Nephron (organoid): ENCODE results near the gene ZDHHC11.
A peak's percentile ranks its signal among the peaks of the same experiment; 100 is the strongest.

Experiments
- H3K27ac Mint-ChIP-seq, 3 experiments: 2 replicates each; pipeline ENCODE4 v1.8.0; 2020; ENCODE audit warnings: mixed read lengths in 3 of 3, mild to moderate bottlenecking in 2 of 3, moderate library complexity in 1 of 3
- H3K27me3 Mint-ChIP-seq: 2 replicates; pipeline ENCODE4 v1.8.0; 2021; ENCODE audit warnings: low read depth, mild to moderate bottlenecking, moderate library complexity, mixed read lengths
- H3K36me3 Mint-ChIP-seq: 2 replicates; pipeline ENCODE4 v1.8.0; 2020; ENCODE audit warnings: low read depth, mixed read lengths
- H3K4me1 Mint-ChIP-seq: 2 replicates; pipeline ENCODE4 v1.8.0; 2020; ENCODE audit warnings: mixed read lengths
- H3K4me3 Mint-ChIP-seq, 3 experiments: 2 replicates each; pipeline ENCODE4 v1.8.0; 2020; ENCODE audit warnings: mild to moderate bottlenecking in 3 of 3, mixed read lengths in 3 of 3, moderate library complexity in 2 of 3
- H3K9me3 Mint-ChIP-seq: 2 replicates; pipeline ENCODE4 v1.8.0; 2020; ENCODE audit warnings: mixed read lengths
- TF ChIP-seq, protein P1 (sequence below), 3 experiments: fragments of 200-600 bp; sonication (generic); IDR thresholded peaks; one replicate each; pipeline ENCODE4 v1.5.0; 2021; ENCODE audit warnings: antibody characterized with exemption in 3 of 3; ENCODE audit not compliant: unreplicated experiment in 3 of 3

The ZDHHC11 gene, protein sequence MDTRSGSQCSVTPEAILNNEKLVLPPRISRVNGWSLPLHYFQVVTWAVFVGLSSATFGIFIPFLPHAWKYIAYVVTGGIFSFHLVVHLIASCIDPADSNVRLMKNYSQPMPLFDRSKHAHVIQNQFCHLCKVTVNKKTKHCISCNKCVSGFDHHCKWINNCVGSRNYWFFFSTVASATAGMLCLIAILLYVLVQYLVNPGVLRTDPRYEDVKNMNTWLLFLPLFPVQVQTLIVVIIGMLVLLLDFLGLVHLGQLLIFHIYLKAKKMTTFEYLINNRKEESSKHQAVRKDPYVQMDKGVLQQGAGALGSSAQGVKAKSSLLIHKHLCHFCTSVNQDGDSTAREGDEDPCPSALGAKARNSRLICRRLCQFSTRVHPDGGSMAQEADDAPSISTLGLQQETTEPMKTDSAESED

DNA sequence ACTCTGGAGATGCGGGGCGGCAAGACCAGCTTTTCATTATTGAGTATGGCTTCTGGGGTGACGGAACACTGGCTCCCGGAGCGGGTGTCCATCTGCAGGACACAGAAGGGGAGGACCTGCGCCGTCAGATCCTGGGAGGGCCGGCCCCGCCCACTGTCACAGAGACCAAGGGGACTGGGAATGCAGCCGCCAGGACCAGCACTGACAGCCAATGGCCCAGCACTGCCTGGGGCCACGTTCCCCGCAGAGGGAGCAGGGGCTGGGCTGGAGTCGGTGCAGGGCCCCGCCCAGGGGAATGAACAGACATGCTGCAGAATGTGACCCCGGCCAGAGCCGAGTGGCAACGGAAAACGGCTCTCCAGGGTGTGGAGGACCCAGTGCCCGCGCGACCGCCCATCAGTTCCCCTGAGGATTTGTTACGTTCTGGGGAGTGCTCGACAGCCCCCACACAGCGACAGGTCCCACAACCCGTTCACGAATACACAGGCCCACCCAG lies at the start of gene ZDHHC11:
ZDHHC11 (minus strand) TSS at position 476 of the 496 bp plus-strand sequence; CDS start at position 92, 384 bp downstream.
- H3K4me3 Mint-ChIP-seq, result no peak within 1 kb of the TSS
- TF ChIP-seq, protein P1, sequence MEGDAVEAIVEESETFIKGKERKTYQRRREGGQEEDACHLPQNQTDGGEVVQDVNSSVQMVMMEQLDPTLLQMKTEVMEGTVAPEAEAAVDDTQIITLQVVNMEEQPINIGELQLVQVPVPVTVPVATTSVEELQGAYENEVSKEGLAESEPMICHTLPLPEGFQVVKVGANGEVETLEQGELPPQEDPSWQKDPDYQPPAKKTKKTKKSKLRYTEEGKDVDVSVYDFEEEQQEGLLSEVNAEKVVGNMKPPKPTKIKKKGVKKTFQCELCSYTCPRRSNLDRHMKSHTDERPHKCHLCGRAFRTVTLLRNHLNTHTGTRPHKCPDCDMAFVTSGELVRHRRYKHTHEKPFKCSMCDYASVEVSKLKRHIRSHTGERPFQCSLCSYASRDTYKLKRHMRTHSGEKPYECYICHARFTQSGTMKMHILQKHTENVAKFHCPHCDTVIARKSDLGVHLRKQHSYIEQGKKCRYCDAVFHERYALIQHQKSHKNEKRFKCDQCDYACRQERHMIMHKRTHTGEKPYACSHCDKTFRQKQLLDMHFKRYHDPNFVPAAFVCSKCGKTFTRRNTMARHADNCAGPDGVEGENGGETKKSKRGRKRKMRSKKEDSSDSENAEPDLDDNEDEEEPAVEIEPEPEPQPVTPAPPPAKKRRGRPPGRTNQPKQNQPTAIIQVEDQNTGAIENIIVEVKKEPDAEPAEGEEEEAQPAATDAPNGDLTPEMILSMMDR (IDR thresholded peaks at IDR 0.05; ENCODE audit: unreplicated experiment in 3 of 3), result no peak
- H3K27me3 Mint-ChIP-seq, result peaks cover 23% of the 10 kb centered on the region

DNA sequence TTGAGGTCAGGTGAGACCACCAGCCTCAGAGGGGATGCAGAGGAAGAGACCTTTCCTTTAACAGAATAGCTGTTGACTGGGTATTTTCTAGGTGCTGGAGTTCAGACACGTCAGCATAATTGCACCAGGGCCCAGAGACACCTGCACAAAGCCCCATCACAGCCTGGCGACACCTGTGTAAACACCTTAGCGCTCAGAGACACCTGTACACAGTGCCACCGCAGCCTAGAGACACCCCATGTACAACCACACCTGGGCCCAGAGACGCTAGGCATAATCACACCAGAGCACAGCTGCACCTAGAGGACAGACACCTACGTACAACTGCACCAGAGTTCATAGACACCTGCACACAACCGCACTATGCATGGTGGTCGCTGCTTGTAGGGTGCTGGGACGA lies 42.9 kb upstream of the ZDHHC11 start:
- no peak overlapping the region for H3K27ac Mint-ChIP-seq
- H3K4me1 Mint-ChIP-seq, result peaks cover 11% of the 10 kb centered on the region
- TF ChIP-seq, protein P1 (IDR thresholded peaks at IDR 0.05; ENCODE audit: unreplicated experiment in 3 of 3), result no peak
- peaks cover 24% of the 10 kb centered on the region for H3K36me3 Mint-ChIP-seq
- H3K4me3 Mint-ChIP-seq, result peak overlapping the region; percentile 78 to 85 (median 81)
- no peaks in the 10 kb centered on the region for H3K27me3 Mint-ChIP-seq
- no peaks in the 10 kb centered on the region for H3K9me3 Mint-ChIP-seq

More for the DNA sequence above, at the start of gene ZDHHC11:
- no peaks in the 10 kb centered on the region for H3K36me3 Mint-ChIP-seq
- no peak within 1 kb of the TSS for H3K27ac Mint-ChIP-seq
- H3K4me1 Mint-ChIP-seq, result no peaks in the 10 kb centered on the region
- H3K9me3 Mint-ChIP-seq, result no peaks in the 10 kb centered on the region

DNA sequence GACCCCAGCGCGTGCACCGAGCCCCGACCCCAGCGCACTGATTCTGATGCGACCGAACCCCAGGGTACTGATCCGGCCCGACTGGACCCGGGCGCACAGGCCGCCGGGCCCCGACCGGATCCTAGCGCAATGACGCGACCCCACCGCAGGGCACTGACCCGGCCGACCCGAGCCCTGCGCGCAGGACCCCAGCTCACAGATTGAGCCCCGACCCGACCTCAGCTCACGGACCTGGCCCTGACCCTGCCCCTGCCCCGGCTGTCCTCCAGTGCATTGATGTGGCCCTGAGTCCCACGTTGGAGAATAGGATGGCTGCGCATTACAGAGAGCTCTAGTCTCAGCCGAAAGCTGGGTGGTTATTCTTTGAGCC lies 42.3 kb upstream of the ZDHHC11 start:
- Mint-ChIP-seq H3K27me3 (no peaks in the 10 kb centered on the region), H3K9me3 (no peaks in the 10 kb centered on the region), H3K27ac (no peak overlapping the region), H3K4me1 (peaks cover 11% of the 10 kb centered on the region), H3K36me3 (peaks cover 30% of the 10 kb centered on the region), H3K4me3 (peak overlapping the region; percentile 78 to 85 (median 81))
- TF ChIP-seq, protein P1 (IDR thresholded peaks at IDR 0.05; ENCODE audit: unreplicated experiment in 3 of 3), result no peak

DNA sequence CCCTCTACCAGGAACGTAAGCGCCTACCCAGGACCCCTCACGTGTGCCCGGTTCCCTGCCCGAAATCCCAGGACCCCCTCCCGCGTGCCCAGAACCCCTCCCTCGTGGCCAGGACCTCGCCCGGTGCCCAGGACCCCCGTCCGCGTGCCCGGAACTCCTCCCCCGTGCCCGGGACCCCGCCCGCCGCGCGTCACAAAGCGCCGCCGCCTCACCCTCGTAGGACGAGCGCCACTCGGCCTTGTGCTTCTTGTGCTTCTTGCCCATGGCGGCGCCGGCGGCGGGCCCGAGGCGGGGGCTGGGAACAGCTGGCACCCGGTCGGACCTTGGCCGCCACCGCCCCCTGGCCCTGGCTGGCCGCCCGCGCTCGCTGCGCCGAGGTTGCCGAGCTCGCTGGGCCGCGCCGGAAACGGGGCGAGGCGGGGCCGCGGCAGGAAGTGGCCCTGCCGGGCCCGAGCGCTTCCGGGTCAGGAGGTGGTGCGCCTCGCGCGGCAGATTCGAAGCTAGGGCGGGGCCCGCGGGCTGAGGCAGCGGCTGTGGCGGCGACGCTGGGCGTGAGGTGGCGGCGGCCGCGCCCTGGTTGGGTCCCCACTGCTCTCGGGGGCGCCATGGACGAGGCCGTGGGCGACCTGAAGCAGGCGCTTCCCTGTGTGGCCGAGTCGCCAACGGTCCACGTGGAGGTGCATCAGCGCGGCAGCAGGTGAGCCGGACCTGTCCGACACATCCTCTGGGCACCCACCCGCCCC lies 41.8 kb upstream of the ZDHHC11 start, which contains the start of the genes BRD9 and TRIP13:
BRD9 (minus strand) TSS at position 408 of the 743 bp plus-strand sequence; CDS start at position 264, 144 bp downstream.
TRIP13 (plus strand) TSS at position 491 of the 743 bp plus-strand sequence; CDS start at position 606, 115 bp downstream.
- peak within 1 kb of the TSS; percentile 86 to 88 (median 88) for H3K4me3 Mint-ChIP-seq
- peaks cover 11% of the 10 kb centered on the region for H3K4me1 Mint-ChIP-seq
- peaks cover 35% of the 10 kb centered on the region for H3K36me3 Mint-ChIP-seq
- H3K9me3 Mint-ChIP-seq, result no peaks in the 10 kb centered on the region
- TF ChIP-seq, protein P1 (IDR thresholded peaks at IDR 0.05; ENCODE audit: unreplicated experiment in 3 of 3), result no peak
- H3K27me3 Mint-ChIP-seq, result no peaks in the 10 kb centered on the region
- peak within 1 kb of the TSS; percentile 46 to 88 (median 81) for H3K27ac Mint-ChIP-seq

DNA sequence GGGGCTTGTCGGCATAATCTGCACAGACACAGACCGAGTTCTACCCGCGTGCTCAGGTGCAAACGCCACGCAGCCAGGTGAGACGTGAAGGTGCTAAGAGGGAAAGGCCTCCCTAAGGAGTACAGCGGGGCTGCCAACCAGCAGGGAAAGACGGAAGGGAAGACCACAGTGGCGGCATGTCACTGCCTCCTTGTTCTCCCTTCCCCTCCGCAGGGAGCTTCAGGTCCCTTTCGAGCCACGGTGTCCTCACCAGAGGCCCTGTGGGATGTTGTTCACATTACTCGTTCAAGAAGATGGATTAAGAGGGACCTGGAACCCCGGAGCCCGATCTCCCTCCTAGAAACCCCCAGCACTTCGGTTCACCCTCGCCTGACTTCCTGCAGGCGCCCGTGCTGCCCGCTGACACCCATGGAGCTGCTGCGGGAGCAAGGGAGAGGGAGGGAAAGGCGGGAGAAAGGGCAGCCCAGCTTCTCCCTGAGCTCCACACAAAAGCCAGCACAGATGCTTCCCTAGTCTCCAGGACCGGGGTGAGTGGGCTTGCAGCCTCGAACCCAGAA lies 41.1 kb upstream of the ZDHHC11 start:
- peaks cover 11% of the 10 kb centered on the region for H3K4me1 Mint-ChIP-seq
- H3K27me3 Mint-ChIP-seq, result no peaks in the 10 kb centered on the region
- H3K9me3 Mint-ChIP-seq, result no peaks in the 10 kb centered on the region
- peak overlapping the region; percentile 86 to 88 (median 88) for H3K4me3 Mint-ChIP-seq
- TF ChIP-seq, protein P1 (IDR thresholded peaks at IDR 0.05; ENCODE audit: unreplicated experiment in 3 of 3), result no peak
- H3K36me3 Mint-ChIP-seq, result peaks cover 42% of the 10 kb centered on the region
- peak overlapping the region; percentile 46 to 88 (median 81) for H3K27ac Mint-ChIP-seq
